Measurements from ENCODE around the gene CASTOR1.

- TF ChIP-seq, protein P1, sequence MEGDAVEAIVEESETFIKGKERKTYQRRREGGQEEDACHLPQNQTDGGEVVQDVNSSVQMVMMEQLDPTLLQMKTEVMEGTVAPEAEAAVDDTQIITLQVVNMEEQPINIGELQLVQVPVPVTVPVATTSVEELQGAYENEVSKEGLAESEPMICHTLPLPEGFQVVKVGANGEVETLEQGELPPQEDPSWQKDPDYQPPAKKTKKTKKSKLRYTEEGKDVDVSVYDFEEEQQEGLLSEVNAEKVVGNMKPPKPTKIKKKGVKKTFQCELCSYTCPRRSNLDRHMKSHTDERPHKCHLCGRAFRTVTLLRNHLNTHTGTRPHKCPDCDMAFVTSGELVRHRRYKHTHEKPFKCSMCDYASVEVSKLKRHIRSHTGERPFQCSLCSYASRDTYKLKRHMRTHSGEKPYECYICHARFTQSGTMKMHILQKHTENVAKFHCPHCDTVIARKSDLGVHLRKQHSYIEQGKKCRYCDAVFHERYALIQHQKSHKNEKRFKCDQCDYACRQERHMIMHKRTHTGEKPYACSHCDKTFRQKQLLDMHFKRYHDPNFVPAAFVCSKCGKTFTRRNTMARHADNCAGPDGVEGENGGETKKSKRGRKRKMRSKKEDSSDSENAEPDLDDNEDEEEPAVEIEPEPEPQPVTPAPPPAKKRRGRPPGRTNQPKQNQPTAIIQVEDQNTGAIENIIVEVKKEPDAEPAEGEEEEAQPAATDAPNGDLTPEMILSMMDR (conservative IDR thresholded peaks at IDR 0.05) = no peak
- TF ChIP-seq EZH2 (IDR thresholded peaks at IDR 0.05; ENCODE audit: low read depth) = no peak
These were observed 10.1 kb downstream of the CASTOR1 start for GRCh38 chr22:30279046-30279788.

Measured in PC-9 (cell line).